ENCODE measurements around the gene DCPS. TPM values are rescaled to one million over a fixed set of nuclear protein-coding genes. Genes with fewer than 3 reads are reported as not detected.
"Not testable (repeated sequence)": the region's sequence is repeated elsewhere in the genome, so short reads cannot be mapped to it uniquely, and the experiment has no call there.

The DCPS gene
- total RNA-seq, 2 experiments from 2014 or later, result 34.9 to 39.5 TPM

GRCh38 chr11:126390272-126390867 is 86.5 kb downstream of the DCPS start:
- Mint-ChIP-seq H3K4me3 (no peak overlapping the region), H3K27ac (no peak overlapping the region), H3K9me3 (no peaks in the 10 kb centered on the region), H3K36me3 (ENCODE audit: low read depth) (no peaks in the 10 kb centered on the region), H3K4me1 (ENCODE audit: low read depth) (peaks cover 2% of the 10 kb centered on the region), H3K27me3 (ENCODE audit: low read depth) (no peaks in the 10 kb centered on the region)
- CTCF ChIA-PET, result interaction anchor here (0.6 kb wide), 1 partner anchor 29 kb away, joined by 5 read pairs; no protein-coding TSS in a partner anchor
- intact Hi-C loops (cut with micrococcal nuclease), result no loop called here
- no peak for DNase-seq

- Mint-ChIP-seq H3K36me3 (ENCODE audit: low read depth) (no peaks in the 10 kb centered on the region), H3K4me1 (ENCODE audit: low read depth) (peaks cover 2% of the 10 kb centered on the region), H3K9me3 (no peaks in the 10 kb centered on the region), H3K27me3 (ENCODE audit: low read depth) (no peaks in the 10 kb centered on the region), H3K4me3 (no peak overlapping the region), H3K27ac (no peak overlapping the region)
- CTCF ChIA-PET, result no interaction called here
- intact Hi-C loops (cut with micrococcal nuclease), result no loop called here
- DNase-seq, result no peak
These were observed 87.6 kb downstream of the DCPS start for GRCh38 chr11:126391286-126391954.

- Mint-ChIP-seq H3K27ac (no peak overlapping the region), H3K27me3 (ENCODE audit: low read depth) (no peaks in the 10 kb centered on the region), H3K4me3 (no peak overlapping the region), H3K9me3 (no peaks in the 10 kb centered on the region), H3K36me3 (ENCODE audit: low read depth) (no peaks in the 10 kb centered on the region), H3K4me1 (ENCODE audit: low read depth) (peaks cover 2% of the 10 kb centered on the region)
- CTCF ChIA-PET, result no interaction called here
- intact Hi-C loops (cut with micrococcal nuclease), result no loop called here
- no peak for DNase-seq
These were observed 88.2 kb downstream of the DCPS start for GRCh38 chr11:126391970-126392632.

GRCh38 chr11:126392633-126393013 is 88.8 kb downstream of the DCPS start:
- intact Hi-C loops (cut with micrococcal nuclease), result no loop called here
- Mint-ChIP-seq H3K36me3 (ENCODE audit: low read depth) (no peaks in the 10 kb centered on the region), H3K9me3 (no peaks in the 10 kb centered on the region), H3K27ac (no peak overlapping the region), H3K27me3 (ENCODE audit: low read depth) (no peaks in the 10 kb centered on the region), H3K4me3 (no peak overlapping the region), H3K4me1 (ENCODE audit: low read depth) (peaks cover 2% of the 10 kb centered on the region)
- CTCF ChIA-PET, result no interaction called here
- DNase-seq, result no peak

- Mint-ChIP-seq H3K9me3 (no peaks in the 10 kb centered on the region), H3K36me3 (ENCODE audit: low read depth) (no peaks in the 10 kb centered on the region), H3K4me1 (ENCODE audit: low read depth) (peaks cover 2% of the 10 kb centered on the region), H3K27me3 (ENCODE audit: low read depth) (no peaks in the 10 kb centered on the region), H3K4me3 (no peak overlapping the region), H3K27ac (no peak overlapping the region)
- DNase-seq, result no peak
- intact Hi-C loops (cut with micrococcal nuclease), result no loop called here
- CTCF ChIA-PET, result no interaction called here
These were observed 89.3 kb downstream of the DCPS start for GRCh38 chr11:126393143-126393542.

- DNase-seq, result no peak
- no peak overlapping the region for H3K27ac Mint-ChIP-seq
- peaks cover 2% of the 10 kb centered on the region for H3K4me1 Mint-ChIP-seq (ENCODE audit: low read depth)
- H3K4me3 Mint-ChIP-seq, result no peak overlapping the region
- no peaks in the 10 kb centered on the region for H3K9me3 Mint-ChIP-seq
- intact Hi-C loops (cut with micrococcal nuclease), result no loop called here
- CTCF ChIA-PET, result no interaction called here
- H3K36me3 Mint-ChIP-seq (ENCODE audit: low read depth), result no peaks in the 10 kb centered on the region
- H3K27me3 Mint-ChIP-seq (ENCODE audit: low read depth), result no peaks in the 10 kb centered on the region
These were observed 90.2 kb downstream of the DCPS start for GRCh38 chr11:126394036-126394435.

GRCh38 chr11:126394634-126395072 is 90.8 kb downstream of the DCPS start:
- CTCF ChIA-PET; H3K36me3 Mint-ChIP-seq (ENCODE audit: low read depth); H3K27ac Mint-ChIP-seq; H3K27me3 Mint-ChIP-seq (ENCODE audit: low read depth); H3K9me3 Mint-ChIP-seq; H3K4me3 Mint-ChIP-seq; H3K4me1 Mint-ChIP-seq (ENCODE audit: low read depth); DNase-seq; intact Hi-C loops (cut with micrococcal nuclease): not testable (repeated sequence)

Other genes starting within 250 kb of the DCPS start
- 1 to 10 TPM; 2.6 to 3.5 TPM for gene CDON, start 241.2 kb upstream of the DCPS start, total RNA-seq
- gene RPUSD4, start 92.4 kb upstream of the DCPS start, total RNA-seq, result 10 to 100 TPM; 33.0 to 34.7 TPM
- 1 to 10 TPM; 5.6 to 6.3 TPM for gene FAM118B, start 92.3 kb upstream of the DCPS start, total RNA-seq
- 100 to 1,000 TPM; 137 to 142 TPM for gene SRPRA, start 35.2 kb upstream of the DCPS start, total RNA-seq
- 10 to 100 TPM; 41.2 to 48.6 TPM for gene FOXRED1, start 34.9 kb upstream of the DCPS start, total RNA-seq
- 1 to 10 TPM; 2.7 to 3.5 TPM for gene TIRAP, start 21.0 kb upstream of the DCPS start, total RNA-seq
- gene ST3GAL4, start 51.6 kb downstream of the DCPS start, total RNA-seq, result 1 to 10 TPM; 7.6 to 8.0 TPM

Data from activated naive CD4-positive, alpha-beta T cell treated with anti-CD3 and anti-CD28 coated beads for 36 hours (primary cell).